B cell (primary cell): ENCODE data around the gene SLC9A9.

ENCODE experiments used
- CTCF ChIP-seq: fragments of 200-600 bp; IDR thresholded peaks from one replicate; pipeline ENCODE4 v1.8.0; 2022; ENCODE audit warnings: antibody characterized with exemption, mild to moderate bottlenecking
- EZH2 ChIP-seq: IDR thresholded peaks from 2 replicates; pipeline ENCODE4 v1.6.1; 2012; ENCODE audit warnings: borderline replicate concordance, low read depth, mild to moderate bottlenecking, moderate library complexity, low read length; ENCODE audit not compliant: insufficient read depth, poor library complexity, severe bottlenecking

GRCh38 chr3:143351354-143351753 lies 496.9 kb downstream of the SLC9A9 start:
- TF ChIP-seq CTCF = no peak
- no peak for TF ChIP-seq EZH2
